Measurements from ENCODE around the gene STAB1. TPM values are rescaled to one million over a fixed set of nuclear protein-coding genes. Genes with fewer than 3 reads are reported as not detected.

Gene STAB1
- total and polyA plus RNA-seq, 7 donors: 15.9 to 47.5 (median 29.0) TPM

- no peaks in the 10 kb centered on the region for H3K27me3 ChIP-seq (ENCODE audit: insufficient read depth in 3 of 3, low read length in 2 of 3)
- H3K4me1 ChIP-seq: peaks cover 35% of the 10 kb centered on the region
- intact Hi-C loops (cut with DNase I): loop anchor here (5.0 kb wide), 2 partner anchors 37 to 62 kb away; partner anchors contain the start of gene STAB1 (in 1 of the 2)
- no peaks in the 10 kb centered on the region for H3K36me3 ChIP-seq (ENCODE audit: insufficient read depth in 1 of 2, low read depth in 1 of 2)
- peak overlapping the region; percentile 96 for H3K27ac ChIP-seq
- DNase-seq: peak in 1 of 2 donors; percentile 62
- no peak for ATAC-seq
- no peak for TF ChIP-seq CTCF (IDR thresholded peaks at IDR 0.05)
- H3K4me3 ChIP-seq: peak overlapping the region; percentile 72
- 55 to 59% (median 58%) methylated on average over 57 of the region's 57 CpGs for WGBS, 3 donors
- H3K9me3 ChIP-seq: no peaks in the 10 kb centered on the region
These were observed 39.4 kb downstream of the STAB1 start for GRCh38 chr3:52534281-52535183.

GRCh38 chr3:52535411-52536111 is 40.4 kb downstream of the STAB1 start:
- WGBS, 3 donors: 90 to 93% (median 91%) methylated on average over 19 of the region's 19 CpGs
- peaks cover 0 to 2% of the 10 kb centered on the region in 2 donors for H3K36me3 ChIP-seq (ENCODE audit: insufficient read depth in 1 of 2, low read depth in 1 of 2)
- no peak for TF ChIP-seq CTCF (IDR thresholded peaks at IDR 0.05)
- no peaks in the 10 kb centered on the region for H3K27me3 ChIP-seq (ENCODE audit: insufficient read depth in 3 of 3, low read length in 2 of 3)
- intact Hi-C loops (cut with DNase I): loop anchor here in 1 of 2 donors (5.0 kb wide), 1 partner anchor 63 kb away; no protein-coding TSS in a partner anchor
- H3K4me3 ChIP-seq: peak overlapping the region; percentile 83
- no peak for ATAC-seq
- H3K4me1 ChIP-seq: peaks cover 33% of the 10 kb centered on the region
- no peaks in the 10 kb centered on the region for H3K9me3 ChIP-seq
- DNase-seq: peak in 1 of 2 donors; percentile 55
- H3K27ac ChIP-seq: peak overlapping the region; percentile 96

- DNase-seq (no peak), ATAC-seq (no peak)
- WGBS, 3 donors: 8 to 15% (median 10%) methylated on average over 9 of the region's 9 CpGs
- Histone ChIP-seq H3K27ac (peak overlapping the region; percentile 96), H3K27me3 (ENCODE audit: insufficient read depth in 3 of 3, low read length in 2 of 3) (no peaks in the 10 kb centered on the region), H3K4me3 (peak overlapping the region; percentile 83), H3K9me3 (no peaks in the 10 kb centered on the region), H3K36me3 (ENCODE audit: insufficient read depth in 1 of 2, low read depth in 1 of 2) (peaks cover 0 to 7% of the 10 kb centered on the region in 2 donors), H3K4me1 (peaks cover 33% of the 10 kb centered on the region)
- TF ChIP-seq CTCF (IDR thresholded peaks at IDR 0.05): no peak
- intact Hi-C loops (cut with DNase I): loop anchor here in 1 of 2 donors (5.0 kb wide), 1 partner anchor 64 kb away; no protein-coding TSS in a partner anchor
These were observed 40.9 kb downstream of the STAB1 start for GRCh38 chr3:52536112-52536368.

- DNase-seq (peak; percentile 98 to 99), ATAC-seq (peak; percentile 91 to 94 (median 93))
- no peaks in the 10 kb centered on the region for H3K9me3 ChIP-seq
- WGBS, 3 donors: 0 to 1% (median 0%) methylated on average over 62 to 65 of the region's 65 CpGs
- peak within 1 kb of the TSS; percentile 83 for H3K4me3 ChIP-seq
- TF ChIP-seq CTCF (IDR thresholded peaks at IDR 0.05): no peak
- H3K27me3 ChIP-seq (ENCODE audit: insufficient read depth in 3 of 3, low read length in 2 of 3): no peaks in the 10 kb centered on the region
- H3K4me1 ChIP-seq: peaks cover 33% of the 10 kb centered on the region
- peaks cover 0 to 12% of the 10 kb centered on the region in 2 donors for H3K36me3 ChIP-seq (ENCODE audit: insufficient read depth in 1 of 2, low read depth in 1 of 2)
- intact Hi-C loops (cut with DNase I): loop anchor here in 1 of 2 donors (5.0 kb wide), 1 partner anchor 64 kb away; no protein-coding TSS in a partner anchor
- peak within 1 kb of the TSS; percentile 96 for H3K27ac ChIP-seq
These were observed 41.4 kb downstream of the STAB1 start, which contains the start of gene UQCC5 for GRCh38 chr3:52536369-52537164. UQCC5 (plus strand) TSS chr3:52536605; CDS start chr3:52536756, 151 bp downstream.

Data from psoas muscle (tissue), 8 donors.